Common myeloid progenitor, CD34-positive (primary cell): ENCODE data around the gene LUC7L3.

Experiments used
- CTCF ChIA-PET: fragments of 350-600 bp; sonication (Branson Sonifier 250); formaldehyde crosslinking; loops from one replicate; lab custom pipeline; 2021; ENCODE audit warnings: antibody characterized with exemption; lab: Charles Lee
- POLR2A ChIA-PET: fragments of 350-600 bp; sonication (Branson Sonifier 250); formaldehyde crosslinking; loops from one replicate; lab custom pipeline; 2021; ENCODE audit warnings: antibody characterized with exemption; lab: Charles Lee
- DNase-seq, 3 donors: peaks; one replicate each; pipeline versions ENCODE4 v3.0.0 to v3.0.0-alpha.2; 2013
- H3K27ac ChIP-seq, 2 experiments: 1 replicate in 1 of 2; 2 replicates in 1 of 2; pipeline ENCODE4 v1.7.0; 2013; ENCODE audit warnings: inconsistent platforms in 2 of 2, low read length in 2 of 2, mild to moderate bottlenecking in 2 of 2, low read depth in 1 of 2, moderate library complexity in 1 of 2; ENCODE audit not compliant: severe bottlenecking in 2 of 2, insufficient read depth in 1 of 2, poor library complexity in 1 of 2
- H3K27me3 ChIP-seq, 5 experiments: replicated peaks in 2 of 5; 1 replicate in 3 of 5; 2 replicates in 2 of 5; pipeline versions ENCODE4 v1.6.1 to v1.7.0; 2013; ENCODE audit warnings: low read length in 4 of 5, mild to moderate bottlenecking in 2 of 5, moderate library complexity in 2 of 5, inconsistent platforms in 1 of 5; ENCODE audit not compliant: insufficient read depth in 5 of 5, control insufficient read depth in 4 of 5
- H3K36me3 ChIP-seq, 4 experiments: 1 replicate in 2 of 4; 2 replicates in 2 of 4; pipeline versions ENCODE4 v1.6.1 to v1.7.0; 2013; ENCODE audit warnings: low read length in 3 of 4, control low read depth in 1 of 4, mild to moderate bottlenecking in 1 of 4; ENCODE audit not compliant: control insufficient read depth in 4 of 4, insufficient read depth in 4 of 4
- H3K4me1 ChIP-seq, 4 experiments: 1 replicate in 3 of 4; 2 replicates in 1 of 4; pipeline versions ENCODE4 v1.6.1 to v1.7.1; 2013; ENCODE audit warnings: low read length in 3 of 4, mild to moderate bottlenecking in 3 of 4, control low read depth in 1 of 4, inconsistent platforms in 1 of 4, moderate library complexity in 1 of 4; ENCODE audit not compliant: control insufficient read depth in 4 of 4, insufficient read depth in 4 of 4; ENCODE audit errors: control extremely low read depth in 1 of 4
- H3K4me3 ChIP-seq, 7 experiments: 1 replicate in 4 of 7; 2 replicates in 3 of 7; pipeline versions ENCODE4 v1.5.1 to v1.7.0; 2013; ENCODE audit warnings: mild to moderate bottlenecking in 7 of 7, low read length in 6 of 7, moderate library complexity in 6 of 7, inconsistent platforms in 2 of 7, low read depth in 2 of 7, control low read depth in 1 of 7; ENCODE audit not compliant: insufficient read depth in 4 of 7, control insufficient read depth in 1 of 7; ENCODE audit errors: extremely low read depth in 1 of 7
- H3K9me3 ChIP-seq, 5 experiments: 1 replicate in 4 of 5; 2 replicates in 1 of 5; pipeline versions ENCODE4 v1.6.1 to v1.7.1; 2013; ENCODE audit warnings: low read length in 4 of 5, mild to moderate bottlenecking in 2 of 5, inconsistent platforms in 1 of 5, low read depth in 1 of 5, moderate library complexity in 1 of 5; ENCODE audit not compliant: control insufficient read depth in 4 of 5, insufficient read depth in 2 of 5; ENCODE audit errors: control extremely low read depth in 1 of 5
- WGBS: methylation state at CpG from one replicate; pipeline ENCODE4 v1.1.5; 2013; ENCODE audit not compliant: insufficient coverage; 5-methylcytosine and 5-hydroxymethylcytosine counted together

LUC7L3 gene

GRCh38 chr17:50762177-50762576, 42.8 kb downstream of the LUC7L3 start:
- H3K4me3 ChIP-seq, result no peak overlapping the region
- H3K9me3 ChIP-seq, result no peaks in the 10 kb centered on the region
- ChIA-PET POLR2A (interaction anchor here (0.6 kb wide), 1 partner anchor 22 kb away, joined by 5 read pairs; no protein-coding TSS in a partner anchor), CTCF (interaction anchor here (2.4 kb wide), 1 partner anchor 18 kb away, joined by 5 read pairs; no protein-coding TSS in a partner anchor)
- H3K27ac ChIP-seq, result no peak overlapping the region
- no CpG with 5 or more reads among the region's 2 CpGs for WGBS
- no peak for DNase-seq
- no peaks in the 10 kb centered on the region for H3K27me3 ChIP-seq
- H3K36me3 ChIP-seq, result no peaks in the 10 kb centered on the region
- H3K4me1 ChIP-seq, result peaks cover 13 to 31% (median 27%) of the 10 kb centered on the region in 4 experiments

DNA sequence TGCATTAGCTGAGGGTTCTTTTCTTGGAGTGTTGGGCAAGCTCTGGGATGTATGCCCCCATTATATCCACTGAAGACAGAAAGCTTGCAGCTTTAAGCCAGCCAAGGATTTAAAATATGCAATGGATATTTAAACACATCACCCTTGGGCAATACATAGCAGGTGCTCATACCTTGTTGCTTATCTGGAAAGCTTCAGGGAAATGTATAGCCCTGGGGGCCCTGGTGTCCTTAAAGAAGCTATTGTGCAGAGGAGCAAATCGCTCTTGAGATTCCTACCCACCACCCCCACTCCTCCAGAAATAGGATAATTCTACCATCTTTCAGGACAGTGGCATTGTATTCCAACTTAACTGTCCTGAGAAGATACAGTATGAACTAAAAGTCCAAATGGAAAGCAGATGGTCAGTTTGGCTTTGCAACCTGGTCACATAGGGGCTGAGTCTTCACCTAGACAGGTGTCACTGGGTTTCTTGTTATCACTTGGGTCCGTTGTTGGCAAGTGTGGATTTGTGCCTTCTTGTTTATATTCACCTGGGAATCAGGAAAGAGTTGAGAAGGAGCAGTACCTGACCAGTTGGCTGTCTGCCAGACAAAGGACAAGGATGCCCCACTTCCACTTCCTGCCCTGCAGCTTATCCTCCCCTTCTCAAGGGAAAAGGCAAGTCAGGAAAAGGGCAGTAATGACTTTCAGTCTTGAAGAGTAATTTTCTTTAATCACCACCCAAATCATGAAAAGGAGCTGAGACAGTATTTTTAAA, 44.5 kb downstream of the LUC7L3 start:
- Histone ChIP-seq H3K36me3 (no peaks in the 10 kb centered on the region), H3K27me3 (no peaks in the 10 kb centered on the region), H3K4me3 (peak overlapping the region in 1 of 7 experiments; percentile 85), H3K27ac (no peak overlapping the region), H3K9me3 (no peaks in the 10 kb centered on the region), H3K4me1 (peaks cover 13 to 31% (median 27%) of the 10 kb centered on the region in 4 experiments)
- WGBS, result 100% methylated on average over 2 of the region's 2 CpGs
- ChIA-PET CTCF (interaction anchor here (0.8 to 2.5 kb wide), 7 partner anchors 9 to 88 kb away, joined by 4 to 7 read pairs (median 6); no protein-coding TSS in a partner anchor), POLR2A (interaction anchor here (0.6 to 0.7 kb wide), 2 partner anchors 10 to 66 kb away, joined by 3 read pairs; no protein-coding TSS in a partner anchor)
- DNase-seq, result no peak

DNA sequence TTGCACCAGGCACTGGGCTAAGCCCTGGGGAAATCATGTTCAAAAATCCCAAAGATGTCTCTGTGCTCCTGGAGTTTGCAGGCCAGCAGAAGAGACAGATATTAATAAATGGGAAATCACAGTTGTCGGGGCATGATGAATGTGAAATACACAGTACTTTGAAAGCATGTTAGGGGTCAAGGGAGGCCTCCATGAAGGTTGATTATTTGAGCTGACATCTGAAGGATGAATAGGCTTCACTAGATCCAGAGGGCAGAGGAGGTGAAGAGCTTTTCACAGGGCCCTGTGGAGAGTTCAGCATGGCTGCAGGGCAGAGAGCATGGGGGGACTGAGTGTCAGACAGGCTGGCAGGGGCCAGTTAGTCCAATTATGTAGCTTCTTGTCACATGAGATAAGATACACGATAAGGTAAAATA, 45.3 kb downstream of the LUC7L3 start:
- no peaks in the 10 kb centered on the region for H3K9me3 ChIP-seq
- no peak overlapping the region for H3K4me3 ChIP-seq
- no peaks in the 10 kb centered on the region for H3K27me3 ChIP-seq
- WGBS, result 86% methylated on average over 1 of the region's 2 CpGs
- no peak for DNase-seq
- no peaks in the 10 kb centered on the region for H3K36me3 ChIP-seq
- POLR2A ChIA-PET, result no interaction called here
- H3K27ac ChIP-seq, result no peak overlapping the region
- peaks cover 13 to 31% (median 27%) of the 10 kb centered on the region in 4 experiments for H3K4me1 ChIP-seq
- CTCF ChIA-PET, result interaction anchor here (1.1 to 2.5 kb wide), 4 partner anchors 11 to 88 kb away, joined by 5 to 7 read pairs (median 6); no protein-coding TSS in a partner anchor

- Histone ChIP-seq H3K4me3 (peak overlapping the region in 3 of 7 experiments; percentile 16 to 57 (median 17)), H3K9me3 (no peaks in the 10 kb centered on the region), H3K27ac (no peak overlapping the region), H3K4me1 (peaks cover 13 to 31% (median 27%) of the 10 kb centered on the region in 4 experiments), H3K36me3 (no peaks in the 10 kb centered on the region), H3K27me3 (no peaks in the 10 kb centered on the region)
- CTCF ChIA-PET, result interaction anchor here (0.9 to 2.4 kb wide), 2 partner anchors 10 to 25 kb away, joined by 3 to 7 read pairs; no protein-coding TSS in a partner anchor
- 37% methylated on average over 8 of the region's 9 CpGs for WGBS
- peak; percentile 17 to 78 (median 70) for DNase-seq
- POLR2A ChIA-PET, result interaction anchor here (0.5 kb wide), 1 partner anchor 360 kb away, joined by 3 read pairs; no protein-coding TSS in a partner anchor
Observed at GRCh38 chr17:50765454-50766221, 46.2 kb downstream of the LUC7L3 start.

- Histone ChIP-seq H3K27me3 (no peaks in the 10 kb centered on the region), H3K27ac (no peak overlapping the region), H3K4me1 (peaks cover 13 to 31% (median 27%) of the 10 kb centered on the region in 4 experiments), H3K9me3 (no peaks in the 10 kb centered on the region), H3K36me3 (no peaks in the 10 kb centered on the region), H3K4me3 (no peak overlapping the region)
- ChIA-PET POLR2A (interaction anchor here (0.5 kb wide), 1 partner anchor 359 kb away, joined by 3 read pairs; no protein-coding TSS in a partner anchor), CTCF (interaction anchor here (0.9 to 2.0 kb wide), 2 partner anchors 17 to 24 kb away, joined by 3 to 9 read pairs; no protein-coding TSS in a partner anchor)
- DNase-seq, result no peak
- WGBS, result 95% methylated on average over 8 of the region's 10 CpGs
Observed at GRCh38 chr17:50766222-50767023, 47.0 kb downstream of the LUC7L3 start.

- H3K4me1 ChIP-seq, result peaks cover 13 to 31% (median 27%) of the 10 kb centered on the region in 4 experiments
- H3K9me3 ChIP-seq, result no peaks in the 10 kb centered on the region
- no peak for DNase-seq
- CTCF ChIA-PET, result interaction anchor here (1.0 to 2.0 kb wide), 2 partner anchors 10 to 16 kb away, joined by 3 to 9 read pairs; no protein-coding TSS in a partner anchor
- H3K27ac ChIP-seq, result no peak overlapping the region
- POLR2A ChIA-PET, result no interaction called here
- no peaks in the 10 kb centered on the region for H3K27me3 ChIP-seq
- no peaks in the 10 kb centered on the region for H3K36me3 ChIP-seq
- no peak overlapping the region for H3K4me3 ChIP-seq
- 96% methylated on average over 6 of the region's 7 CpGs for WGBS
Observed at GRCh38 chr17:50767030-50767429, 47.6 kb downstream of the LUC7L3 start.
